Measurements from ENCODE around the gene VPS37B. TPM values are rescaled to one million over a fixed set of nuclear protein-coding genes. Genes with fewer than 3 reads are reported as not detected.

Gene VPS37B
- total and polyA plus RNA-seq, 5 experiments from 2014 or later: 15.2 to 37.2 (median 19.4) TPM

DNA sequence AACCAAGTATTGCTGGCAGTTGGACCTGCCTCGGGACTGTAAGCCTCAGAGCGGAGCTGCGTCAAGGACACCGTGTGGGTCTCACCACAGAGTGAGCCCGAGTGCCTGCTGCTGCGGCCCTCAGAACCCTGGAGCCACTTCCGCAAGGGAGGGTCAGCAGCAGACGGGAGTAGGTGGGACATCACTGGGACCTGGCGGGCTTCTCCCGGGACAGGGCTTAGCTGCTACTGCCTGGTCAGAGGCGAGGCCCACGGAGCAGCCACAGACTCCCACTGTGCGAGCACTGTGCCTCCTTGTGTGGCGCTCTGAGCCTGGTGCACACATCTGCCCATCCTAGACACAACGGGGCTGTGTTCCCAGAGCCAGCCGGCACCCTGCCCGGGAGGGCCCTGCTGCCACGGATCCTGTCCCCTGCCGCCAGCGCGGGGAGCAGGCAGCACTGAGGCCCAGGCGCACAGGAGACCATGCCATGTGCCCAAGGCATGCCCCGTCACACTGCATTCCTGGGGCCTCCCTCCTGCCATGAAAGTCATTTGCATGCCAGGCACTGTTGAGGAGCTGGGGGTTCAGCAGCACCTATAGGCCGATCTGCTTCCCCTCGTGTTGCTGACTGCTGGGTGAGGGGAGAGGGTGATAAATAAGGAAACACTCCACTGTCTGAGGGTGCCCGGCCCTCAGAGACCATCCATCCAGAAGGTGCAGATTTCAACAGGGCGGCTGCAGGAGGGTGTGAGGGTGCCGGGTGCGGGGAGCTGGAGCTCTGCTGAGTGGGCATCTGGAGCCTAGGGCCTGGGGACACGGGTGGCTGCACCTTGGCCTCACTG, 50.7 kb downstream of the VPS37B start:
- Mint-ChIP-seq H3K4me1 (peaks cover 9 to 32% (median 23%) of the 10 kb centered on the region in 4 donors), H3K27me3 (no peaks in the 10 kb centered on the region), H3K9me3 (no peaks in the 10 kb centered on the region), H3K27ac (peak overlapping the region in 3 of 10 donors; percentile 27 to 59 (median 44)), H3K4me3 (no peak overlapping the region), H3K36me3 (peaks cover 0 to 9% (median 0%) of the 10 kb centered on the region in 3 donors)
- POLR2A ChIA-PET: interaction anchor here (0.7 to 1.5 kb wide), 4 partner anchors 8 to 11 kb away, joined by 3 to 7 read pairs (median 4); no protein-coding TSS in a partner anchor
- no peak for ATAC-seq
- peak in 1 of 10 donors; percentile 34 for DNase-seq

DNA sequence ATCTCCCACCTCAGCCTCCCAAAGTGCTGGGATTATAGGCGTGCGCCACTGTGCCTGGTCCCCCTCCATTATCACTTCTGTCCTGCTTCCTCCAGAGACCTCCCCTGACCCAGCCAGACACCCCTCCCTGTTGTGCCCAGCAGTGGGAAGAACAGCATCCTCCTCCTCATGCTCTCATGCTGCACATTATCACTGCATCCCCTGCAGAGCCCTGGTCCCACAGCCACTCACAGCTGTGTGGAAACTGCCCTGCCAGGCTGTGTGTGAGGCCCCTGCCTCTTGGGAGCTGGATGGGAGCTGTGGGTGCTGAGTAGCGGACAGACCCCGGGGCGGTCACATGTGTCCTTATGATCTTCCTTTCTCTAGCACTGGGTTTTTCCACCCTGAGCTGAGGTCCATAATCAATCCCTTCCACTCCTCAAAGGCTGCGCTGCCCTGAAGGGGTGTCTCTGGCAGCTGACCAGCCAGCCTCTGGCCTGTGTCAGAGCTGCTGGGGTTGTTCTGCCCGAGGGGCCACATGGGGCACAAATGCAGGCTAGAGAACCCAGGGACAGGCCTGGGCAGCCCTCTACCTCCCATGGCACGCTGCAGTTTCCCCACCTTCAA, 51.5 kb downstream of the VPS37B start:
- peaks cover 9 to 39% (median 25%) of the 10 kb centered on the region in 4 donors for H3K4me1 Mint-ChIP-seq
- peak overlapping the region in 2 of 10 donors; percentile 22 to 47 for H3K27ac Mint-ChIP-seq
- H3K36me3 Mint-ChIP-seq: peaks cover 0 to 6% (median 0%) of the 10 kb centered on the region in 3 donors
- POLR2A ChIA-PET: interaction anchor here (0.7 to 1.2 kb wide), 2 partner anchors 8 to 9 kb away, joined by 3 read pairs; no protein-coding TSS in a partner anchor
- ATAC-seq (no peak), DNase-seq (peak in 1 of 10 donors; percentile 49)
- H3K9me3 Mint-ChIP-seq: no peaks in the 10 kb centered on the region
- no peaks in the 10 kb centered on the region for H3K27me3 Mint-ChIP-seq
- no peak overlapping the region for H3K4me3 Mint-ChIP-seq

DNA sequence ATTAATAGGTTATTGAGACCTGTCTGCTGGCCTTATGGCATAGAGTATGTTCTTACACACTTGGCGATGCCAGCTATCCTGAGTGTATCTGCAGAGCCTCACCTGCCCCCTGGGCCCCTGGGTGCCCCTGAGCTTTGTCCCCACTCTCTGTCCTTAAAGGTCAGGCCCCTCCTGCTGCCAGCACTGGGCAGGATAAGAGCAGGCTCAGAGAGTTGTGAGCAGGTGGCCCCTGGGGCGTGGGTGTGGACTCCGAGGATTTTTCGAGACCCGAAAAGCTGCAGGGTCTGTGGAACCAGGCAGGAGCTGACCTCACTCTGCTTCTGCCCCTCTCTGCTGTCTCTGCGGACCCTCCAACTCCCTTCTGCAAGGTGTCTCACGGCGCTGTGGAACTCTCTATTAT, 52.5 kb downstream of the VPS37B start:
- no peak overlapping the region for H3K4me3 Mint-ChIP-seq
- POLR2A ChIA-PET: no interaction called here
- peaks cover 0 to 8% (median 0%) of the 10 kb centered on the region in 3 donors for H3K36me3 Mint-ChIP-seq
- H3K27ac Mint-ChIP-seq: peak overlapping the region in 3 of 10 donors; percentile 25 to 63 (median 45)
- no peak for ATAC-seq
- peaks cover 15 to 50% (median 35%) of the 10 kb centered on the region in 4 donors for H3K4me1 Mint-ChIP-seq
- peak in 1 of 10 donors; percentile 52 for DNase-seq
- H3K27me3 Mint-ChIP-seq: no peaks in the 10 kb centered on the region
- no peaks in the 10 kb centered on the region for H3K9me3 Mint-ChIP-seq

DNA sequence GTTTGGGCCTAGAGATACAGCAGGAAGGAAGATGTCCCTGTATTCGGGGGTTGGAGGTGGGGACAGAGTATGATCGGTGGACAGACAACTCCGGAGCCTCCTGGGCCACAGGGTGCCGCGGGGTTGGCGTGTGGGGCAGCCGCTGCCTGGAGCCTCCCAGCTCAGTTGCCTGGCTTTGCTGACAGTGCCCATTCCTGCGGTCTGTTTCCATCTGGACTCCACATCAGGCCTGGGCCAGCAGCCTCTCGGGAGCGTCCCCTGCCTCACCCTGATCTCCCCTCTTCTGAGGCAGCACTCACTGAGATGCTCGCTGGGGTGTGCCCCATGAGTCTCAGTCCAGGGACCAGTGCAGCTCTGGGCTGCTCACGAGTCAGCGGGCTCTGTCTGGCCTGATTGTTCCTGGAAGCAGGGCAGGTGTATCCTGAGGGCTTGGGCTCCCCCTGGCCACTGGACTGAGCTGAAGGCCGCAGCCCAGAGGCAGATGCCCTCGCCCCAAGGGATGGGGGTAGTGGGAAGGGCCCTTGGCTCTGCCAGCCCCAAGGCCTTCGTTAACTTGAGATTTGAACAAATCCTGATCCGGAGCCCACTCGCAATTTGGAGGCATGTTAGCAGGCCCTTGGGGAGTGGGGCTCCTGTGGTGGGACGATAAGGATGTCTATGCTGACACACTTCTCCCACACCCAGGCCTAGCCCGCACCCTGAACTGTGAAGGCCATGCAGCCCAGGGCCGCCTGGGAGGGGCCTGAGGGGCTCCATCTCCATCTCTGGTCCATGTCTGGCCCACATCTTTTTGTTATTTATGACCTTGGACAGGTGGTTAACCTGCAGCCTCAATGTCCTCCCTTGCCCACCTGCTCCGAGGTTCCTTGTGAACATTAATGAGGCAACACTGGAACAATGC, 53.2 kb downstream of the VPS37B start:
- peak in 1 of 10 donors; percentile 34 for DNase-seq
- no peak overlapping the region for H3K4me3 Mint-ChIP-seq
- no peak for ATAC-seq
- POLR2A ChIA-PET: interaction anchor here (0.5 kb wide), 1 partner anchor 1171 kb away, joined by 3 read pairs; no protein-coding TSS in a partner anchor
- peaks cover 0 to 9% (median 0%) of the 10 kb centered on the region in 3 donors for H3K36me3 Mint-ChIP-seq
- H3K9me3 Mint-ChIP-seq: no peaks in the 10 kb centered on the region
- peak overlapping the region in 2 of 10 donors; percentile 40 to 63 for H3K27ac Mint-ChIP-seq
- no peaks in the 10 kb centered on the region for H3K27me3 Mint-ChIP-seq
- H3K4me1 Mint-ChIP-seq: peaks cover 19 to 57% (median 42%) of the 10 kb centered on the region in 4 donors

DNA sequence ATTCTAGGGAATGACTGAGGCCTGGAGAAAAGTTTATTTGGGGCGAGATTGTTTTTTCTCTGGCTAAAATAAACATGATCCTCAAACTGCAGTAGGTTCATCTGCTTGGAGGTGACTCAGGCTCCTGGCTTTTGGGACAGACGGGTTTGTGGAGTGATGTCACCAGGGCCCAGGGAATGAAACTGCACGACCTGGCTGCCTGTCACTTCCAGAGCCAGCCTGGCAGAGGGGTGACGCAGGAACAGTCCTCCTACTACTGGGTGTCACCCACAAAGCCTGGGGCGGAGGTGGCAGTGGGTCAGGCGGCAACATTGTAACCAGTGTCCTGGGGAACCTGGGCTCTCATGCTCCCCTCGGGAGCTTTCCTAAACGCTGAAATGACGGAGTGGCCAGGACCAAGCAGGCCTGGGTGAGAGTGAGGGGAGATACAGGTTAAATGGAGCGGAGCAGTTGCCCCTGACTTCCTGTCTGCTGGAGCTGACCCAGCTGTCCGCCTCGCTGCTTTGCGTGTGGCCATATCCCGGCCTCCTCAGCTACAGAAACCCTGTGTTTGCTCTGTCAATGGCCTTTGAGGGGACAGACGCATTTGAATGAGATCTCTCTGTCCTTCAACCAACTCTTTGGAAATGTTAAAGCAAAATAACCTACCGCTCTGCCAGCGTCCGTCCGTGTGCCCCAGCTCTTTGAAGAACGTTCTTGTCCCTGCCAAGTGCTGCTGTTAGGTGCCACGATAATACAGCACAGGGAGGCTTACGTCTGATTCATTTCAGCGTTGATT, 54.2 kb downstream of the VPS37B start:
- Mint-ChIP-seq H3K27ac (peak overlapping the region in 5 of 10 donors; percentile 29 to 60 (median 37)), H3K9me3 (no peaks in the 10 kb centered on the region), H3K4me1 (peaks cover 25 to 67% (median 52%) of the 10 kb centered on the region in 4 donors), H3K36me3 (peaks cover 0 to 9% (median 0%) of the 10 kb centered on the region in 3 donors), H3K4me3 (no peak overlapping the region), H3K27me3 (no peaks in the 10 kb centered on the region)
- ATAC-seq (no peak), DNase-seq (peak in 1 of 10 donors; percentile 36)
- POLR2A ChIA-PET: no interaction called here

DNA sequence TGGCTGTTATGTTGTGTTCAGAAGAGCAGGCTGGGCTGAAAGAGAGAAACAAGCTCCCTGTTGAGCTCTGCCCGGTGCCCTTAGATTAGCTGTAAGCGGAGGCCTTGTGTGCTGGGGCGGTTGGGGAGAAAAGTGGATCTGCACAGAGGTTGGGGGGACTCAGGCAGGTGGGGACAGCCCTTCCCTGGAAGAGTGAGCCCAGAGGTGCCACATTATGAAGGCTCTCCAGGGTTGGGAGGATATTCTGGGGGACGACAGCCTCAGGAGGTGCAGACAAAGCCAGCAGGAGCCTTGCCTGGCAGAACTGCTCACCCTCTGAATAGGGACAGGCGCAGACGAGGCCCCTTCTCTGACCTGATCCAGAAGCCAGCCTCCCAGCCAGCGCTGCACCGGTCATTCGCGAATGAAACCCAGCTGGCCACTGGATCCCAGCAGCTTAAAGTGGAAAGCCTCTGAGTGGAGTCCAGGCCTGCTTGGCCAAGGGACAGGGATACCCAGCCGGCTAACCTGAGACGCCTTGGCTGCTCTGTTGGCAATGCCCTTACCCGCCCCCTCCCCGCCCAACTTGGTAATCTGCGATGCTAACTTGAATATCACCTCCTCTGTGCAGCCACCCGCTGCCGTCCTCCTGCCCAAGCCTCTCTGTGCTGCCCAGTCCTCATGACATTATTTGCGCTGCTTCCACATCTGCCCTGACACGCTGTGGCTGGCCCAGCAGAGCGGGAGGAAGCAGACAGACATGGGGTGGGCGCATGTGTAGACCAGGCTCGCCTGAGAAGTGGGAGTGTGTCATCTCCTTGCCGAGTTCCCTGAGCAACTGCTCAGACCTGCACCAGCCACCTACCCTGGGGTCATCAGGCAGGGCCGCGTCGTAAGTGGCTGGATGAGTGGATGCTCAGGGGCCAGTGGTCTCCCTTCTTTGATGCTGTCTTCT, 55.1 kb downstream of the VPS37B start:
- peak in 1 of 10 donors; percentile 42 for DNase-seq
- POLR2A ChIA-PET: interaction anchor here (0.6 kb wide), 3 partner anchors 40 to 315 kb away, joined by 5 to 6 read pairs (median 5); no protein-coding TSS in a partner anchor
- no peak for ATAC-seq
- no peaks in the 10 kb centered on the region for H3K27me3 Mint-ChIP-seq
- peak overlapping the region in 9 of 10 donors; percentile 19 to 86 (median 37) for H3K27ac Mint-ChIP-seq
- H3K9me3 Mint-ChIP-seq: no peaks in the 10 kb centered on the region
- H3K4me1 Mint-ChIP-seq: peaks cover 27 to 69% (median 57%) of the 10 kb centered on the region in 4 donors
- H3K36me3 Mint-ChIP-seq: peaks cover 0 to 9% (median 0%) of the 10 kb centered on the region in 3 donors
- no peak overlapping the region for H3K4me3 Mint-ChIP-seq

DNA sequence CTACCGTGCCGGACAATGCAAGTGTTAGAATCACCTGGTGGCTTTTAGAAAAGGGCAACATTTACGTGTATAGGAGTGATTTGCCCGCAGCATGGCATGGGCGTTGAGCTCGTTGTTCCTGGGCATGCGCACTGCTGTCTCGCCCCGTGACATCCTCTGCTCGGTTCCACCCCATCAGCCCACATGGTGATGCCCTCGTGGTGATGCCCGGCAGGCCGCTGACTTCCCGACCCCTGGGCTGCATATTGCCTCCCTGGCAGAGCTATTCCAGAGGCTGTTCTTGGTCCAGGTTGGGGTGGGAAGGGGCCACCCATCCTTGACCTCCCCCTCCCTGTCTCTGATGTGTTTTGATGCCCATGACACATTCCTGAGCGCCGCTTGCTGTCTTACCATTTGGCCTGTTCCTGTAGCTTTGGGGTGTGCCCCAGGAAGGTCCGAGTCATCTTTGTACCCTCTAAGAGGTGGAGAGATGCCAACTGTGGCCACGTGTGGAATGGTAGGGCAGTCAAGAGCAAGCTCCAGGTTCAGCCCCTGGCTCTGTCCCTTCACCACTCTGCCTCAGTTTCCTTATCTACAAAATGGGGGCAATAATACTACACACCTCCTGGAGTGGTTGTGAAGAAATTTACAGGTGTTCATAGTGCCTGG, 55.9 kb downstream of the VPS37B start:
- Mint-ChIP-seq H3K27me3 (no peaks in the 10 kb centered on the region), H3K4me1 (peaks cover 27 to 69% (median 57%) of the 10 kb centered on the region in 4 donors), H3K9me3 (no peaks in the 10 kb centered on the region), H3K36me3 (peaks cover 0 to 9% (median 0%) of the 10 kb centered on the region in 3 donors), H3K27ac (peak overlapping the region in 7 of 10 donors; percentile 29 to 86 (median 37)), H3K4me3 (peak overlapping the region in 1 of 10 donors; percentile 24)
- DNase-seq (peak in 1 of 10 donors; percentile 59), ATAC-seq (no peak)
- POLR2A ChIA-PET: interaction anchor here (0.6 kb wide), 3 partner anchors 40 to 523 kb away, joined by 5 read pairs; no protein-coding TSS in a partner anchor

DNA sequence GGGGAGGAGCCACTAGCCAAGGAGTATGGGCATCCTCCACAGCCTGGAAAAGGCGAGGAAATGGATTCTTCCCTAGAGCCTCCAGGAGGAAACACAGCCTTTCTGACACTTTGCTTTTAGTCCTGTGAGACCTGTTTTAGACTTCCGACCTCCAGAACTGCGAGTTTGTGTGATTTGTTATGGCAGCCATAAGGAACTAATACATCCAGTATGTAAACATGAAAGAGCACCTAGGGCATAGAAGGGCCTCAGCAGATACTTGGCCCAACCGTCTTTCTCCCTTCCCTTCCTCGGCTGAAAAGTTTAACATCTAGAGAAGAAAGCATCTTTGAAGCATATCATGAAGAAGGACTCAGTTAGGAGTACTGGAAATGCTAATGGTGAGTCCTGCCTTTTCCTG, 57.1 kb downstream of the VPS37B start:
- POLR2A ChIA-PET: interaction anchor here (0.6 kb wide), 1 partner anchor 271 kb away, joined by 3 read pairs; no protein-coding TSS in a partner anchor
- DNase-seq (peak in 1 of 10 donors; percentile 11), ATAC-seq (no peak)
- H3K36me3 Mint-ChIP-seq: peaks cover 0 to 9% (median 0%) of the 10 kb centered on the region in 3 donors
- H3K4me3 Mint-ChIP-seq: peak overlapping the region in 3 of 10 donors; percentile 8 to 44 (median 17)
- H3K4me1 Mint-ChIP-seq: peaks cover 34 to 76% (median 66%) of the 10 kb centered on the region in 4 donors
- H3K27ac Mint-ChIP-seq: peak overlapping the region; percentile 8 to 97 (median 84)
- H3K9me3 Mint-ChIP-seq: no peaks in the 10 kb centered on the region
- no peaks in the 10 kb centered on the region for H3K27me3 Mint-ChIP-seq

DNA sequence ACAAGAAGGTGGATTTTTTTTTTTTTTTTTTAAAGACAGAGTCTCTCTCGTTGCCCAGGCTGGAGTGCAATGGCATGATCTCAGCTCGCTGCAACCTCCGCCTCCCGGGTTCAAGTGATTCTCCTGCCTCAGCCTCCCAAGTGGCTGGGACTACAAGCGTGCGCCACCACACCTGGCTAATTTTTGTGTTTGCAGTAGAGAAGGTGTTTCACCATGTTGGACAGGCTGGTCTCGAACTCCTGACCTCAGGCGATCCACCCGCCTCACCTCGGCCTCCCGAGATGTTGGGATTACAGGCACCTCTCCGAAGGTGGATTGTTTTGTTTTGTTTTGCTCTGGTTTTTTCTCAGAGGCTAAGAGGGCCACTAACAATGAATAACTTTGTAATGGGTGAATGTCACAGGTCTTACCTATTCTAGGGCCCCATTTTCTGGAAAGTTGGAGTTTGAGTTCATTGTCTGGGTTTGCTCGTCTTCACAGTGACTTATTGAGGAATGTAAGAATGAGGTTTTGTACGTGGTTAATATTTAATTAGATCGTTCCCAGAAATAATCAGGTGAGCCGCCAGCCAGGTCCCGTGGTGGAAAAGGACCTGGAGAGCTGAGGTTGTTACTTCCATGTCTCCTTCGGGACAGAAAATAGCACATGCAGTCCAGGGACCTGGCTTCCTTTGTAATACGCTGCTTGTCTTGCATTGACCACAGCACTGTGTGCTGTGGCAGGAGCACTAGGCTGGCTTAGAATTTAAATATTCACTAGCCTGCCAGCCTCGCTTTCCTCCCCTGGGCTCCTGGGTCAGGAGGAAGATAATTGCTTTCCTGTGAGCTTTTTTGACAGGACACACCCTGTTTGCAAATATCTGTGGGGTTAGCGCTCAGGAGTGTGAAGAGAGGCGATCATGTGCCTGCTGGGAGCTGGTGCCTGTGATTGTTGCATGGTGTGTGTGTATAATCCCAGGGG, 58.3 kb downstream of the VPS37B start:
- H3K4me3 Mint-ChIP-seq: peak overlapping the region; percentile 94 to 99 (median 96)
- peaks cover 0 to 9% (median 0%) of the 10 kb centered on the region in 3 donors for H3K36me3 Mint-ChIP-seq
- H3K27ac Mint-ChIP-seq: peak overlapping the region; percentile 87 to 98 (median 98)
- no peaks in the 10 kb centered on the region for H3K27me3 Mint-ChIP-seq
- POLR2A ChIA-PET: interaction anchor here (0.6 to 2.2 kb wide), 3 partner anchors 22 to 400 kb away, joined by 3 to 11 read pairs (median 3); no protein-coding TSS in a partner anchor
- ATAC-seq: no peak
- peaks cover 31 to 74% (median 62%) of the 10 kb centered on the region in 4 donors for H3K4me1 Mint-ChIP-seq
- no peaks in the 10 kb centered on the region for H3K9me3 Mint-ChIP-seq
- peak in 1 of 10 donors; percentile 38 for DNase-seq
